GM12878 (cell line): ENCODE results near the gene TMC6. TPM values are rescaled to one million over a fixed set of nuclear protein-coding genes. Genes with fewer than 3 reads are reported as not detected.
A peak's percentile ranks its signal among the peaks of the same experiment; 100 is the strongest.

Experiments
- BCL3 ChIP-seq: IDR thresholded peaks from 2 replicates; pipeline ENCODE4 v1.6.1; 2011; ENCODE audit warnings: borderline replicate concordance, low read depth, mild to moderate bottlenecking, moderate library complexity, low read length; ENCODE audit not compliant: insufficient read depth, poor library complexity, severe bottlenecking
- CBFB ChIP-seq: IDR thresholded peaks from 2 replicates; pipeline ENCODE4 v1.6.1; 2016; ENCODE audit warnings: antibody characterized with exemption, low read depth
- IKZF1 ChIP-seq: fragments of 450-650 bp; conservative IDR thresholded peaks from 2 replicates; pipeline ENCODE4 v1.6.1; 2017; ENCODE audit warnings: antibody characterized with exemption, mild to moderate bottlenecking
- NBN ChIP-seq: fragments of 450-650 bp; IDR thresholded peaks from 2 replicates; pipeline ENCODE4 v1.6.1; 2016
- NFIC ChIP-seq: IDR thresholded peaks from 2 replicates; pipeline ENCODE4 v1.6.1; 2012; ENCODE audit warnings: low read depth, mild to moderate bottlenecking, inconsistent platforms, low read length, moderate library complexity
- NR2C1 ChIP-seq: fragments of 450-650 bp; IDR thresholded peaks from 2 replicates; pipeline ENCODE4 v1.6.1; 2017; ENCODE audit warnings: antibody characterized with exemption, mild to moderate bottlenecking, moderate library complexity
- POLR2A ChIP-seq: IDR thresholded peaks from 2 replicates; pipeline ENCODE4 v1.6.1; 2011; ENCODE audit warnings: low read depth, mild to moderate bottlenecking, low read length
- POU2F2 ChIP-seq: IDR thresholded peaks from 3 replicates; pipeline ENCODE4 v1.6.1; 2011; ENCODE audit warnings: low read depth, mild to moderate bottlenecking, low read length, borderline replicate concordance
- RCOR1 ChIP-seq: conservative IDR thresholded peaks from 2 replicates; pipeline ENCODE4 v1.6.1; 2012; ENCODE audit warnings: low read depth, low read length, improper control_type of control experiment
- RELA ChIP-seq: fragments of 450-650 bp; IDR thresholded peaks from 2 replicates; pipeline ENCODE4 v1.8.0; 2014; ENCODE audit warnings: borderline replicate concordance; ENCODE audit not compliant: partially characterized antibody
- SIN3A ChIP-seq: IDR thresholded peaks from 2 replicates; pipeline ENCODE4 v1.6.1; 2012; ENCODE audit warnings: low read depth, low read length, improper control_type of control experiment
- ZBTB11 ChIP-seq: fragments of 450-650 bp; formaldehyde crosslinking; IDR thresholded peaks from 2 replicates; pipeline ENCODE4 v1.5.0; 2022; ENCODE audit warnings: mild to moderate bottlenecking, missing genetic modification characterization
- ZBTB40 ChIP-seq: fragments of 450-650 bp; IDR thresholded peaks from 2 replicates; pipeline ENCODE4 v1.6.1; 2016; ENCODE audit warnings: mild to moderate bottlenecking, moderate library complexity, borderline replicate concordance
- ZNF384 ChIP-seq: IDR thresholded peaks from 2 replicates; pipeline ENCODE4 v1.6.1; 2012; ENCODE audit warnings: low read depth, mild to moderate bottlenecking, low read length, improper control_type of control experiment, borderline replicate concordance
- polyA plus RNA-seq, 11 experiments: library from polyadenylated mRNA; depleted of rRNA in 4 of 11; unstranded in 6 of 11; stranded (reverse) in 5 of 11; fragments of >200 nt; fragmentation: Nextera tagmentation in 4 of 11; fragmentation: Illumina TruSeq in 1 of 11; extraction: Ambion mirVana in 4 of 11; extraction: Trizol in 1 of 11; gene quantifications; 1 replicate in 1 of 11; 2 replicates in 10 of 11; pipeline versions ENCODE4 v1.2.1 to v1.2.3, GENCODE V29; 2011 to 2016; ENCODE audit warnings: inconsistent platforms in 2 of 11, missing spikeins in 2 of 11, low read depth in 1 of 11
- total RNA-seq, 4 experiments: library from RNA; depleted of rRNA in 3 of 4; stranded (reverse); fragments of >200 nt in 3 of 4; fragmentation: Illumina TruSeq in 1 of 4; extraction: Trizol in 1 of 4; gene quantifications; 2 replicates each; pipeline versions ENCODE4 v1.2.1 to v1.2.3, GENCODE V29; 2013 to 2021

The TMC6 gene
- total and polyA plus RNA-seq, 10 of the 15 experiments (the other 5 are each of a cell fraction or from before 2014, with no cell fraction given), result 1.9 to 232 (median 60.6) TPM

- TF ChIP-seq ZBTB11 (CRISPR knock-in tag), result 0 out of 2 replicates have a peak, but pooled peaks have one; percentile 1
- no peak for TF ChIP-seq NFIC
- TF ChIP-seq BCL3, result no peak
- TF ChIP-seq RELA, result no peak
- no peak for TF ChIP-seq NBN
- no peak for TF ChIP-seq ZBTB40
- TF ChIP-seq ZNF384, result no peak
- no peak for TF ChIP-seq IKZF1
- TF ChIP-seq POLR2A, result peak; percentile 40; the same call in 1 of the 2 replicates
- no peak for TF ChIP-seq SIN3A
- TF ChIP-seq POU2F2, result peak; percentile 84
- no peak for TF ChIP-seq NR2C1
- no peak for TF ChIP-seq CBFB
- TF ChIP-seq RCOR1, result no peak
Observed at GRCh38 chr17:78129351-78130089, 965 bp upstream of the TMC6 start (continued).
